HepG2 (cell line): ENCODE data around the gene IGFBP6. TPM values are rescaled to one million over a fixed set of nuclear protein-coding genes. Genes with fewer than 3 reads are reported as not detected.
A peak's percentile ranks its signal among the peaks of the same experiment; 100 is the strongest.

Experiments
- ARID2 ChIP-seq: sonication (generic); formaldehyde crosslinking; IDR thresholded peaks from 2 replicates; pipeline ENCODE4 v1.8.1; 2022; ENCODE audit warnings: mild to moderate bottlenecking, missing genetic modification reagents, borderline replicate concordance
- CSRNP1 ChIP-seq: sonication (generic); formaldehyde crosslinking; IDR thresholded peaks from 2 replicates; pipeline ENCODE4 v1.8.1; 2023; ENCODE audit warnings: mild to moderate bottlenecking, missing genetic modification reagents
- FOXM1 ChIP-seq: sonication (generic); formaldehyde crosslinking; IDR thresholded peaks from 2 replicates; pipeline ENCODE4 v1.5.0; 2020; ENCODE audit warnings: missing genetic modification reagents
- HMG20A ChIP-seq: IDR thresholded peaks from 2 replicates; pipeline ENCODE4 v1.6.1; 2016; ENCODE audit warnings: borderline replicate concordance
- IRF2 ChIP-seq: IDR thresholded peaks from 2 replicates; pipeline ENCODE4 v1.6.1; 2018; ENCODE audit warnings: missing genetic modification reagents, missing compliant biosample characterization
- KDM6A ChIP-seq: IDR thresholded peaks from 2 replicates; pipeline ENCODE4 v1.6.1; 2016; ENCODE audit warnings: low read depth
- MLXIP ChIP-seq: sonication (generic); formaldehyde crosslinking; IDR thresholded peaks from 2 replicates; pipeline ENCODE4 v1.9.0; 2021; ENCODE audit warnings: missing genetic modification reagents, borderline replicate concordance
- POLR2G ChIP-seq: fragments of 200-400 bp; formaldehyde crosslinking; IDR thresholded peaks from 2 replicates; pipeline ENCODE4 v1.6.1; 2018; ENCODE audit warnings: mild to moderate bottlenecking, low read depth, low read length, moderate library complexity
- RFX1 ChIP-seq: fragments of 450-650 bp; IDR thresholded peaks from 2 replicates; pipeline ENCODE4 v1.6.1; 2017
- SNAPC2 ChIP-seq: sonication (generic); formaldehyde crosslinking; IDR thresholded peaks from 2 replicates; pipeline ENCODE4 v1.8.1; 2022; ENCODE audit warnings: mild to moderate bottlenecking, missing genetic modification reagents
- TAF15 ChIP-seq: fragments of 200-400 bp; formaldehyde crosslinking; IDR thresholded peaks from one replicate; pipeline ENCODE4 v1.6.1; 2018; ENCODE audit warnings: mild to moderate bottlenecking, low read depth, low read length; ENCODE audit not compliant: poor library complexity, severe bottlenecking
- U2AF1 ChIP-seq: fragments of 200-400 bp; formaldehyde crosslinking; optimal IDR thresholded peaks from 2 replicates; pipeline ENCODE3; 2017; ENCODE audit warnings: mild to moderate bottlenecking, low read depth, low read length
- YEATS2 ChIP-seq: sonication (generic); formaldehyde crosslinking; IDR thresholded peaks from 2 replicates; pipeline ENCODE4 v1.4.0; 2020; ENCODE audit warnings: missing genetic modification reagents, borderline replicate concordance
- YY1 ChIP-seq: IDR thresholded peaks from 2 replicates; pipeline ENCODE4 v1.6.1; 2011; ENCODE audit warnings: low read length, low read depth, moderate library complexity, mild to moderate bottlenecking; ENCODE audit not compliant: insufficient read depth, insufficient replicate concordance
- ZHX1 ChIP-seq: sonication (generic); formaldehyde crosslinking; IDR thresholded peaks from 2 replicates; pipeline ENCODE4 v1.8.1; 2022; ENCODE audit warnings: low read depth, mild to moderate bottlenecking, missing genetic modification reagents
- ZNF136 ChIP-seq: sonication (generic); formaldehyde crosslinking; IDR thresholded peaks from 2 replicates; pipeline ENCODE4 v1.8.1; 2022; ENCODE audit warnings: low read depth, mild to moderate bottlenecking, moderate library complexity, missing genetic modification reagents
- ZNF251 ChIP-seq: sonication (generic); formaldehyde crosslinking; IDR thresholded peaks from 2 replicates; pipeline ENCODE4 v1.9.0; 2021; ENCODE audit warnings: mild to moderate bottlenecking, missing genetic modification reagents
- ZNF3 ChIP-seq: IDR thresholded peaks from 2 replicates; pipeline ENCODE4 v1.7.0; 2017; ENCODE audit warnings: inconsistent platforms
- ZNF451 ChIP-seq: sonication (generic); formaldehyde crosslinking; IDR thresholded peaks from 2 replicates; pipeline ENCODE4 v1.5.0; 2020; ENCODE audit warnings: mild to moderate bottlenecking, missing genetic modification reagents
- ZNF501 ChIP-seq: sonication (generic); formaldehyde crosslinking; IDR thresholded peaks from 2 replicates; pipeline ENCODE4 v1.5.1; 2020; ENCODE audit warnings: mild to moderate bottlenecking, moderate library complexity, missing genetic modification reagents
- ZNF512 ChIP-seq: sonication (generic); formaldehyde crosslinking; IDR thresholded peaks from 2 replicates; pipeline ENCODE4 v1.4.0; 2020; ENCODE audit warnings: mild to moderate bottlenecking, missing genetic modification reagents
- ZNF546 ChIP-seq: sonication (generic); formaldehyde crosslinking; conservative IDR thresholded peaks from 2 replicates; pipeline ENCODE4 v1.8.1; 2023; ENCODE audit warnings: mild to moderate bottlenecking, missing genetic modification reagents
- ZNF629 ChIP-seq: sonication (generic); formaldehyde crosslinking; conservative IDR thresholded peaks from 2 replicates; pipeline ENCODE4 v1.5.0; 2020; ENCODE audit warnings: missing genetic modification reagents
- polyA plus RNA-seq, 8 experiments: library from polyadenylated mRNA; depleted of rRNA in 3 of 8; stranded (reverse) in 7 of 8; unstranded in 1 of 8; fragments of >200 nt; fragmentation: Illumina TruSeq in 4 of 8; extraction: Trizol in 4 of 8; gene quantifications; 2 replicates each; pipeline versions ENCODE4 v1.2.1 to v1.2.3, GENCODE V29; 2011 to 2016; ENCODE audit warnings: low read depth in 4 of 8, missing spikeins in 1 of 8, mixed read lengths in 1 of 8; ENCODE audit not compliant: insufficient read depth in 1 of 8
- total RNA-seq, 5 experiments: library from RNA; depleted of rRNA; stranded (reverse); fragments of >200 nt; fragmentation: Illumina TruSeq; extraction: Trizol; gene quantifications; 2 replicates each; pipeline ENCODE4 v1.2.3, GENCODE V29; 2016; ENCODE audit warnings: low read depth in 1 of 5

IGFBP6 gene
- total and polyA plus RNA-seq, 2 of the 13 experiments (the other 11 are each of a cell fraction or from before 2014, with no cell fraction given): 3.9 to 25.2 TPM

GRCh38 chr12:53061404-53062010 is 36.0 kb upstream of the IGFBP6 start (continued):
- TF ChIP-seq POLR2G (no peak), ARID2 (no peak), YY1 (no peak), ZNF512 (CRISPR knock-in tag) (no peak), ZNF546 (CRISPR knock-in tag) (no peak), ZNF501 (CRISPR knock-in tag) (peak; percentile 78), IRF2 (CRISPR knock-in tag) (0 out of 2 replicates have a peak, but pooled peaks have one; percentile 30), ZHX1 (CRISPR knock-in tag) (peak; percentile 73; the same call in 1 of the 2 replicates), ZNF251 (CRISPR knock-in tag) (no peak), YEATS2 (peak; percentile 50; the same call in 1 of the 2 replicates), SNAPC2 (CRISPR knock-in tag) (0 out of 2 replicates have a peak, but pooled peaks have one; percentile 34), CSRNP1 (CRISPR knock-in tag) (no peak), ZNF629 (no peak), RFX1 (no peak), ZNF451 (no peak), U2AF1 (no peak), KDM6A (no peak), ZNF136 (CRISPR knock-in tag) (no peak), TAF15 (no peak), MLXIP (CRISPR knock-in tag) (no peak), HMG20A (CRISPR knock-in tag) (peak; percentile 70), ZNF3 (no peak), FOXM1 (CRISPR knock-in tag) (no peak)
